SU-DHL-6 (cell line): ENCODE data around the gene NPDC1.

ENCODE experiments used
- H2AFZ ChIP-seq: fragments of 200-600 bp; sonication (generic); 2 replicates; pipeline ENCODE4 v1.6.1; 2014; ENCODE audit warnings: low read depth, mild to moderate bottlenecking, moderate library complexity, mixed read lengths, antibody characterized with exemption, low read length; ENCODE audit not compliant: severe bottlenecking
- H3F3A ChIP-seq: fragments of 200-600 bp; shearing (Covaris generic); 2 replicates; pipeline ENCODE4 v1.6.0; 2016; ENCODE audit warnings: antibody characterized with exemption, mild to moderate bottlenecking; ENCODE audit not compliant: insufficient read depth
- H3K27ac ChIP-seq: fragments of 200-600 bp; sonication (generic); 2 replicates; pipeline ENCODE4 v1.5.1; 2016; ENCODE audit warnings: low read depth, mild to moderate bottlenecking, low read length, moderate library complexity, mixed read lengths
- H3K27me3 ChIP-seq: fragments of 200-600 bp; sonication (generic), shearing (Covaris generic); 2 replicates; pipeline ENCODE4 v1.6.0; 2014; ENCODE audit warnings: mild to moderate bottlenecking, low read length
- H3K36me3 ChIP-seq: fragments of 200-600 bp; sonication (generic); 2 replicates; pipeline ENCODE4 v1.6.1; 2014; ENCODE audit warnings: mild to moderate bottlenecking, low read length, mixed read lengths
- H3K4me2 ChIP-seq: fragments of 300-600, 200-600 bp; shearing (Covaris generic), sonication (generic); 2 replicates; pipeline ENCODE4 v1.6.0; 2014; ENCODE audit warnings: low read length, low read depth, mild to moderate bottlenecking; ENCODE audit not compliant: poor library complexity, severe bottlenecking
- H3K4me3 ChIP-seq: fragments of 200-600 bp; sonication (generic); 2 replicates; pipeline ENCODE4 v1.5.1; 2014; ENCODE audit warnings: antibody characterized with exemption, low read length, mild to moderate bottlenecking, mixed read lengths; ENCODE audit not compliant: insufficient read depth, poor library complexity, severe bottlenecking
- H3K79me2 ChIP-seq: fragments of 200-600 bp; sonication (generic); 2 replicates; pipeline ENCODE4 v1.6.1; 2014; ENCODE audit warnings: mild to moderate bottlenecking, low read length, moderate library complexity; ENCODE audit not compliant: insufficient read depth
- H3K9ac ChIP-seq: fragments of 200-600 bp; sonication (generic); 2 replicates; pipeline ENCODE4 v1.7.0; 2014; ENCODE audit warnings: mild to moderate bottlenecking, low read length
- H3K9me2 ChIP-seq: fragments of 200-600 bp; sonication (generic); replicated peaks from 2 replicates; pipeline ENCODE4 v1.6.1; 2014; ENCODE audit warnings: low read length; ENCODE audit not compliant: insufficient read depth
- H3K9me3 ChIP-seq: fragments of 200-600 bp; sonication (generic); 2 replicates; pipeline ENCODE4 v1.6.1; 2014; ENCODE audit warnings: low read length, mixed read lengths; ENCODE audit not compliant: insufficient read depth
- H4K20me1 ChIP-seq: fragments of 200-600 bp; sonication (generic); 2 replicates; pipeline ENCODE4 v1.6.1; 2014; ENCODE audit warnings: low read depth, mild to moderate bottlenecking, antibody characterized with exemption, low read length, moderate library complexity, mixed read lengths
- EZH2phosphoT487 ChIP-seq: fragments of 200-600 bp; sonication (generic), shearing (Covaris generic); conservative IDR thresholded peaks from 2 replicates; pipeline ENCODE4 v1.6.1; 2018; ENCODE audit warnings: mild to moderate bottlenecking, antibody characterized with exemption, low read length, moderate library complexity, mixed read lengths
- TF ChIP-seq, protein P1 (sequence below): fragments of 200-600 bp; sonication (generic); IDR thresholded peaks from one replicate; pipeline ENCODE4 v1.5.1; 2017; ENCODE audit warnings: antibody characterized with exemption, mild to moderate bottlenecking, low read length, moderate library complexity; ENCODE audit not compliant: insufficient read depth, poor library complexity, severe bottlenecking

The NPDC1 gene

GRCh38 chr9:137062384-137062783 is 16.4 kb upstream of the NPDC1 start:
- H3K4me2 ChIP-seq = no peak overlapping the region
- no peak overlapping the region for H2AFZ ChIP-seq
- H3K79me2 ChIP-seq = no peaks in the 10 kb centered on the region
- no peaks in the 10 kb centered on the region for H4K20me1 ChIP-seq
- H3K9me3 ChIP-seq = no peaks in the 10 kb centered on the region
- H3K27ac ChIP-seq = no peak overlapping the region
- TF ChIP-seq EZH2phosphoT487 = no peak
- TF ChIP-seq, protein P1, sequence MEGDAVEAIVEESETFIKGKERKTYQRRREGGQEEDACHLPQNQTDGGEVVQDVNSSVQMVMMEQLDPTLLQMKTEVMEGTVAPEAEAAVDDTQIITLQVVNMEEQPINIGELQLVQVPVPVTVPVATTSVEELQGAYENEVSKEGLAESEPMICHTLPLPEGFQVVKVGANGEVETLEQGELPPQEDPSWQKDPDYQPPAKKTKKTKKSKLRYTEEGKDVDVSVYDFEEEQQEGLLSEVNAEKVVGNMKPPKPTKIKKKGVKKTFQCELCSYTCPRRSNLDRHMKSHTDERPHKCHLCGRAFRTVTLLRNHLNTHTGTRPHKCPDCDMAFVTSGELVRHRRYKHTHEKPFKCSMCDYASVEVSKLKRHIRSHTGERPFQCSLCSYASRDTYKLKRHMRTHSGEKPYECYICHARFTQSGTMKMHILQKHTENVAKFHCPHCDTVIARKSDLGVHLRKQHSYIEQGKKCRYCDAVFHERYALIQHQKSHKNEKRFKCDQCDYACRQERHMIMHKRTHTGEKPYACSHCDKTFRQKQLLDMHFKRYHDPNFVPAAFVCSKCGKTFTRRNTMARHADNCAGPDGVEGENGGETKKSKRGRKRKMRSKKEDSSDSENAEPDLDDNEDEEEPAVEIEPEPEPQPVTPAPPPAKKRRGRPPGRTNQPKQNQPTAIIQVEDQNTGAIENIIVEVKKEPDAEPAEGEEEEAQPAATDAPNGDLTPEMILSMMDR = no peak
- H3K27me3 ChIP-seq = no peaks in the 10 kb centered on the region
- H3K4me3 ChIP-seq = no peak overlapping the region
- peaks cover 3% of the 10 kb centered on the region; the same call in 1 of the 2 replicates for H3F3A ChIP-seq
- H3K36me3 ChIP-seq = no peaks in the 10 kb centered on the region
- H3K9me2 ChIP-seq = no peaks in the 10 kb centered on the region
- H3K9ac ChIP-seq = no peak overlapping the region

- Histone ChIP-seq H2AFZ (no peak overlapping the region), H3K4me2 (no peak overlapping the region), H3K27ac (no peak overlapping the region)
Observed at GRCh38 chr9:137058521-137059234, 12.7 kb upstream of the NPDC1 start.

GRCh38 chr9:137057545-137057944 is 11.6 kb upstream of the NPDC1 start:
- no peaks in the 10 kb centered on the region for H3K79me2 ChIP-seq
- no peak overlapping the region for H3K4me2 ChIP-seq
- no peak overlapping the region for H2AFZ ChIP-seq
- H3K27ac ChIP-seq = no peak overlapping the region
- H4K20me1 ChIP-seq = no peaks in the 10 kb centered on the region
- no peak overlapping the region for H3K9ac ChIP-seq
- no peaks in the 10 kb centered on the region for H3K9me2 ChIP-seq
- TF ChIP-seq, protein P1 = no peak
- TF ChIP-seq EZH2phosphoT487 = no peak
- no peaks in the 10 kb centered on the region for H3K36me3 ChIP-seq
- H3K9me3 ChIP-seq = no peaks in the 10 kb centered on the region
- no peaks in the 10 kb centered on the region for H3K27me3 ChIP-seq
- peaks cover 3% of the 10 kb centered on the region; the same call in 1 of the 2 replicates for H3F3A ChIP-seq
- no peak overlapping the region for H3K4me3 ChIP-seq

More at GRCh38 chr9:137058521-137059234, 12.7 kb upstream of the NPDC1 start:
- no peaks in the 10 kb centered on the region for H3K36me3 ChIP-seq
- peaks cover 3% of the 10 kb centered on the region; the same call in 1 of the 2 replicates for H3F3A ChIP-seq
- no peaks in the 10 kb centered on the region for H4K20me1 ChIP-seq
- no peaks in the 10 kb centered on the region for H3K9me3 ChIP-seq
- TF ChIP-seq, protein P1 = no peak
- TF ChIP-seq EZH2phosphoT487 = no peak
- no peaks in the 10 kb centered on the region for H3K9me2 ChIP-seq
- no peaks in the 10 kb centered on the region for H3K79me2 ChIP-seq
- no peaks in the 10 kb centered on the region for H3K27me3 ChIP-seq
- H3K9ac ChIP-seq = no peak overlapping the region
- H3K4me3 ChIP-seq = no peak overlapping the region
